HG02870 (cell line): ENCODE measurements around the gene USP36.
"Not testable (repeated sequence)": the region's sequence is repeated elsewhere in the genome, so short reads cannot be mapped to it uniquely, and the experiment has no call there.

Experiments
- ATAC-seq: cut with Tn5 transposase; IDR thresholded peaks from one replicate; pipeline ENCODE4 v1.9.1; 2021; ENCODE audit warnings: mild to moderate bottlenecking, moderate library complexity; ENCODE audit not compliant: unreplicated experiment

USP36 gene

GRCh38 chr17:78774453-78774852 lies 66.2 kb downstream of the USP36 start:
- ATAC-seq, result no peak

- ATAC-seq, result no peak
Observed at GRCh38 chr17:78771758-78772382, 68.7 kb downstream of the USP36 start.

- no peak for ATAC-seq
Observed at GRCh38 chr17:78769196-78769773, 71.3 kb downstream of the USP36 start.

- no peak for ATAC-seq
Observed at GRCh38 chr17:78767806-78768205, 72.8 kb downstream of the USP36 start.

- ATAC-seq, result no peak
Observed at GRCh38 chr17:78766743-78767294, 73.8 kb downstream of the USP36 start.

- ATAC-seq, result no peak
Observed at GRCh38 chr17:78766225-78766624, 74.4 kb downstream of the USP36 start.

GRCh38 chr17:78765821-78766220 lies 74.8 kb downstream of the USP36 start:
- ATAC-seq, result no peak

- no peak for ATAC-seq
Observed at GRCh38 chr17:78764871-78765270, 75.7 kb downstream of the USP36 start.

- ATAC-seq, result no peak
Observed at GRCh38 chr17:78763561-78763960, 77.1 kb downstream of the USP36 start.

GRCh38 chr17:78761789-78762406 lies 78.7 kb downstream of the USP36 start:
- no peak for ATAC-seq

GRCh38 chr17:78759969-78760352 lies 80.7 kb downstream of the USP36 start:
- no peak for ATAC-seq

- ATAC-seq, result peak; percentile 53
Observed at GRCh38 chr17:78759203-78759968, 81.2 kb downstream of the USP36 start.

GRCh38 chr17:78753316-78754250 lies 87.0 kb downstream of the USP36 start:
- no peak for ATAC-seq

GRCh38 chr17:78751447-78752161 lies 89.0 kb downstream of the USP36 start:
- no peak for ATAC-seq

GRCh38 chr17:78751000-78751399 lies 89.6 kb downstream of the USP36 start:
- not testable (repeated sequence) for ATAC-seq

GRCh38 chr17:78748730-78749317 lies 91.8 kb downstream of the USP36 start:
- ATAC-seq, result peak; percentile 49

- no peak for ATAC-seq
Observed at GRCh38 chr17:78748048-78748729, 92.4 kb downstream of the USP36 start.

- ATAC-seq, result no peak
Observed at GRCh38 chr17:78747488-78747887, 93.1 kb downstream of the USP36 start.

GRCh38 chr17:78746949-78747269 lies 93.7 kb downstream of the USP36 start:
- no peak for ATAC-seq
